HEK293 (cell line): ENCODE measurements around the gene NPTX1.

ENCODE experiments used
- CTCF ChIA-PET: fragments of 350-600 bp; formaldehyde crosslinking; extraction: SDS; loops from one replicate; lab custom pipeline; 2021; ENCODE audit warnings: antibody characterized with exemption; lab: Yijun Ruan, JAX
- POLR2A ChIA-PET: fragments of 300-600 bp; formaldehyde crosslinking; extraction: SDS; loops from one replicate; lab custom pipeline; 2020; ENCODE audit warnings: antibody characterized with exemption, inconsistent platforms; lab: Yijun Ruan, JAX
- H3K27ac ChIP-seq: fragments of 200-500 bp; sonication (Bioruptor generic); 2 replicates; pipeline ENCODE4 v1.5.1; 2014; ENCODE audit warnings: low read depth, low read length, control low read depth, inconsistent platforms; ENCODE audit errors: extremely low read depth
- H3K36me3 ChIP-seq, 2 experiments: fragments of 200-500 bp in 1 of 2; sonication (Bioruptor generic) in 1 of 2; 1 replicate in 1 of 2; 2 replicates in 1 of 2; pipeline ENCODE4 v1.5.1; 2014 to 2017; ENCODE audit warnings: inconsistent platforms in 2 of 2, low read length in 2 of 2; ENCODE audit not compliant: control insufficient read depth in 2 of 2, insufficient read depth in 1 of 2
- H3K4me1 ChIP-seq: fragments of 200-500 bp; sonication (Bioruptor generic); 2 replicates; pipeline ENCODE4 v1.5.1; 2014; ENCODE audit warnings: mild to moderate bottlenecking, low read length, inconsistent platforms; ENCODE audit not compliant: control insufficient read depth, insufficient read depth
- H3K4me3 ChIP-seq: 2 replicates; pipeline ENCODE4 v1.5.1; 2011; ENCODE audit warnings: low read depth, mild to moderate bottlenecking, control low read depth, low read length, moderate library complexity
- H3K9me3 ChIP-seq: fragments of 200-500 bp; sonication (Bioruptor generic); 2 replicates; pipeline ENCODE4 v1.5.1; 2014; ENCODE audit warnings: low read depth, low read length, inconsistent platforms; ENCODE audit not compliant: control insufficient read depth, insufficient read depth
- ELK4 ChIP-seq: IDR thresholded peaks from 2 replicates; pipeline ENCODE4 v1.6.1; 2011; ENCODE audit warnings: mild to moderate bottlenecking, low read depth, low read length, borderline replicate concordance
- GFI1B ChIP-seq: fragments of 450-650 bp; formaldehyde crosslinking; IDR thresholded peaks from 2 replicates; pipeline ENCODE4 v1.5.1; 2016; ENCODE audit warnings: missing biosample characterization, missing genetic modification characterization
- GLIS2 ChIP-seq: fragments of 450-650 bp; formaldehyde crosslinking; IDR thresholded peaks from 2 replicates; pipeline ENCODE4 v1.5.1; 2016; ENCODE audit warnings: missing biosample characterization, missing genetic modification characterization
- HOXC10 ChIP-seq: sonication (generic); formaldehyde crosslinking; IDR thresholded peaks from 2 replicates; pipeline ENCODE4 v1.8.1; 2023; ENCODE audit warnings: mild to moderate bottlenecking, missing genetic modification reagents
- SETDB1 ChIP-seq: IDR thresholded peaks from one replicate; pipeline ENCODE4 v1.6.1; 2017; ENCODE audit warnings: mild to moderate bottlenecking, low read length, moderate library complexity, mixed read lengths; ENCODE audit not compliant: insufficient read length
- TCF7L2 ChIP-seq: IDR thresholded peaks from 2 replicates; pipeline ENCODE4 v1.6.1; 2011; ENCODE audit warnings: low read depth, mild to moderate bottlenecking, inconsistent platforms, low read length, moderate library complexity, borderline replicate concordance
- ZBTB48 ChIP-seq: fragments of 450-650 bp; formaldehyde crosslinking; IDR thresholded peaks from 2 replicates; pipeline ENCODE4 v1.5.1; 2016; ENCODE audit warnings: missing biosample characterization, missing genetic modification characterization
- ZBTB7A ChIP-seq: fragments of 450-650 bp; formaldehyde crosslinking; IDR thresholded peaks from 2 replicates; pipeline ENCODE4 v1.5.1; 2016; ENCODE audit warnings: low read depth, missing biosample characterization, missing genetic modification characterization
- ZFHX2 ChIP-seq: fragments of 450-650 bp; formaldehyde crosslinking; conservative IDR thresholded peaks from 2 replicates; pipeline ENCODE4 v1.5.1; 2016; ENCODE audit warnings: missing biosample characterization, missing genetic modification characterization
- ZNF112 ChIP-seq: fragments of 450-650 bp; formaldehyde crosslinking; IDR thresholded peaks from 2 replicates; pipeline ENCODE4 v1.5.0; 2017; ENCODE audit warnings: missing biosample characterization, missing genetic modification characterization
- ZNF157 ChIP-seq: fragments of 450-650 bp; formaldehyde crosslinking; IDR thresholded peaks from 2 replicates; pipeline ENCODE4 v1.5.1; 2016; ENCODE audit warnings: missing biosample characterization, missing genetic modification characterization
- ZNF169 ChIP-seq: fragments of 450-650 bp; formaldehyde crosslinking; IDR thresholded peaks from 2 replicates; pipeline ENCODE4 v1.5.1; 2016; ENCODE audit warnings: missing biosample characterization, missing genetic modification characterization
- ZNF174 ChIP-seq: fragments of 450-650 bp; formaldehyde crosslinking; IDR thresholded peaks from 2 replicates; pipeline ENCODE4 v1.5.0; 2017; ENCODE audit warnings: missing biosample characterization, mild to moderate bottlenecking, missing genetic modification characterization
- ZNF266 ChIP-seq: fragments of 450-650 bp; formaldehyde crosslinking; IDR thresholded peaks from 2 replicates; pipeline ENCODE4 v1.5.1; 2016; ENCODE audit warnings: missing biosample characterization, missing genetic modification characterization, low read depth
- ZNF341 ChIP-seq: fragments of 450-650 bp; formaldehyde crosslinking; IDR thresholded peaks from 2 replicates; pipeline ENCODE4; 2016; ENCODE audit warnings: low read depth, missing biosample characterization, missing genetic modification characterization
- ZNF404 ChIP-seq: fragments of 450-650 bp; formaldehyde crosslinking; IDR thresholded peaks from 2 replicates; pipeline ENCODE4 v1.5.1; 2017; ENCODE audit warnings: missing biosample characterization, missing genetic modification characterization
- ZNF416 ChIP-seq: fragments of 450-650 bp; formaldehyde crosslinking; IDR thresholded peaks from 2 replicates; pipeline ENCODE4 v1.5.1; 2016; ENCODE audit warnings: missing biosample characterization, missing genetic modification characterization
- ZNF433 ChIP-seq: fragments of 450-650 bp; formaldehyde crosslinking; IDR thresholded peaks from 2 replicates; pipeline ENCODE4 v1.5.1; 2016; ENCODE audit warnings: missing biosample characterization, missing genetic modification characterization, low read depth
- ZNF530 ChIP-seq: fragments of 450-650 bp; formaldehyde crosslinking; IDR thresholded peaks from 2 replicates; pipeline ENCODE4 v1.5.1; 2016; ENCODE audit warnings: low read depth, missing biosample characterization, missing genetic modification characterization
- ZNF654 ChIP-seq: fragments of 450-650 bp; formaldehyde crosslinking; IDR thresholded peaks from 2 replicates; pipeline ENCODE4 v1.5.1; 2016; ENCODE audit warnings: low read depth, missing biosample characterization, missing genetic modification characterization
- ZNF664 ChIP-seq: fragments of 450-650 bp; formaldehyde crosslinking; IDR thresholded peaks from 2 replicates; pipeline ENCODE4 v1.5.1; 2016; ENCODE audit warnings: missing biosample characterization, missing genetic modification characterization
- ZNF768 ChIP-seq: fragments of 450-650 bp; formaldehyde crosslinking; IDR thresholded peaks from 2 replicates; pipeline ENCODE4 v1.5.1; 2018; ENCODE audit warnings: missing biosample characterization, mild to moderate bottlenecking, missing genetic modification characterization
- ZSCAN16 ChIP-seq: fragments of 450-650 bp; formaldehyde crosslinking; IDR thresholded peaks from 2 replicates; pipeline ENCODE4 v1.5.1; 2016; ENCODE audit warnings: missing biosample characterization, missing genetic modification characterization
- ZSCAN5A ChIP-seq: fragments of 450-650 bp; formaldehyde crosslinking; IDR thresholded peaks from 2 replicates; pipeline ENCODE4 v1.5.1; 2016; ENCODE audit warnings: missing biosample characterization, missing genetic modification characterization

Gene NPTX1

GRCh38 chr17:80460429-80460834, 16.0 kb downstream of the NPTX1 start:
- Histone ChIP-seq H3K27ac (no peak overlapping the region), H3K36me3 (no peaks in the 10 kb centered on the region), H3K9me3 (no peaks in the 10 kb centered on the region), H3K4me3 (no peak overlapping the region), H3K4me1 (peaks cover 1% of the 10 kb centered on the region; the same call in 1 of the 2 replicates)
- ChIA-PET CTCF (no interaction called here), POLR2A (no interaction called here)
- TF ChIP-seq GLIS2 (tag by site-specific recombination) = no peak
- TF ChIP-seq ZSCAN16 (tag by site-specific recombination) = no peak
- TF ChIP-seq HOXC10 (CRISPR knock-in tag) = no peak
- no peak for TF ChIP-seq SETDB1
- no peak for TF ChIP-seq ZNF112
- no peak for TF ChIP-seq ZNF530 (tag by site-specific recombination)

GRCh38 chr17:80459234-80459633, 17.2 kb downstream of the NPTX1 start:
- Histone ChIP-seq H3K27ac (no peak overlapping the region), H3K36me3 (no peaks in the 10 kb centered on the region), H3K9me3 (no peaks in the 10 kb centered on the region), H3K4me1 (peaks cover 4% of the 10 kb centered on the region; the same call in 1 of the 2 replicates), H3K4me3 (no peak overlapping the region)
- TF ChIP-seq ZNF433 (tag by site-specific recombination) = no peak
- TF ChIP-seq ZFHX2 (tag by site-specific recombination) = no peak
- no peak for TF ChIP-seq ZNF266 (tag by site-specific recombination)
- no peak for TF ChIP-seq ZSCAN16 (tag by site-specific recombination)
- TF ChIP-seq ELK4 = no peak
- TF ChIP-seq ZNF664 (tag by site-specific recombination) = no peak
- no peak for TF ChIP-seq ZNF416
- ChIA-PET CTCF (interaction anchor here (0.6 kb wide), 1 partner anchor 16 kb away, joined by 3 read pairs; no protein-coding TSS in a partner anchor), POLR2A (interaction anchor here (5.5 kb wide), 1 partner anchor 13 kb away, joined by 110 read pairs; the partner anchor contains the start of gene NPTX1)

GRCh38 chr17:80458016-80458415, 18.4 kb downstream of the NPTX1 start:
- ChIA-PET CTCF (interaction anchor here (0.5 kb wide), 1 partner anchor 246 kb away, joined by 5 read pairs; no protein-coding TSS in a partner anchor), POLR2A (interaction anchor here (5.5 kb wide), 1 partner anchor 14 kb away, joined by 110 read pairs; the partner anchor contains the start of gene NPTX1)
- peaks cover 10% of the 10 kb centered on the region for H3K4me1 ChIP-seq
- H3K4me3 ChIP-seq = no peak overlapping the region
- no peaks in the 10 kb centered on the region for H3K36me3 ChIP-seq
- H3K27ac ChIP-seq = no peak overlapping the region
- H3K9me3 ChIP-seq = no peaks in the 10 kb centered on the region
- no peak for TF ChIP-seq ZBTB48 (tag by site-specific recombination)
- TF ChIP-seq ZNF157 (tag by site-specific recombination) = no peak
- TF ChIP-seq ZNF341 (tag by site-specific recombination) = no peak
- no peak for TF ChIP-seq ZBTB7A
- no peak for TF ChIP-seq ZNF768
- TF ChIP-seq ZNF174 = no peak
- TF ChIP-seq ZNF404 (tag by site-specific recombination) = no peak
- no peak for TF ChIP-seq ZNF169 (tag by site-specific recombination)
- TF ChIP-seq ZNF654 (tag by site-specific recombination) = no peak
- no peak for TF ChIP-seq GFI1B (tag by site-specific recombination)
- no peak for TF ChIP-seq TCF7L2
- TF ChIP-seq ZSCAN5A = no peak
